ENCODE data around the gene SELENOO.

SELENOO gene

DNA sequence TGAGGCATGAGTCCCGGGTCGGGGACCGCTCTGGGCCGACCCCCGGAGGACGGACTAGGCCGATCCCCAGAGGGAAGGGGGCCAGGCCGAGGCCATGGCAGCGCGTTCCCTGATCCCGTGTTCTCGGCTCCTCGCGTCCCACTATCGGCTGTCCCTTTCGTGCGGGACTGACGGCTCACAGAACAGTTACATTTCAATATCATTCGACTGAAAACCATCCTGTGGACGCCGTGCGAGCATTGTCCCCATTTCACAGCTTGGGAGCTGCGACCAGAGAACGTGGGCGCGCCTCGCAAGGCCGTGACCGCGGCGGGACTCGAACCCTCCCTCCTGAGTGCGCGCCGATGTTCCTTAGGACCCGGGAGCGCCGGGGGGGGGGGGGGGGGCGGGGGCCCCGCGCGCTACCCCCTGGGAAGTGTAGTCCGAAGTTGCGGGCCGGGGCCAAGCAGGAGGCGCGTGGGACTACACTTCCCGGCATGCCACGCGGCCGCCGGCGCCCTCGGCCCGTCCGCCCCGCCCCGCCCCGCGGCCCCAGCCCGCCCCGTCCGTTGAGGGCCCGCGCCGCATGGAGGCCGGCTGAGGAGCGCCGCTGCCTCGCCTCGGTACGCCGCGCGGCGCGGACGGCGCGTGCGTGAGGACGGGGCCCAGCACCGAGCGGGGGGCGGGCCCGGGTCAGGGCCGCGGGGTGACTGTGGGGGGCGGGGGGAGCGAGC, 15.3 kb upstream of the SELENOO start, which contains the start of gene TRABD:
Gene TRABD, plus strand, starts transcription at position 539 of the 713 bp plus-strand sequence. CDS start 7,148 bp downstream, outside the sequence.
- Histone ChIP-seq H3K4me3 (ENCODE audit: insufficient read depth, low read depth, low read length, poor library complexity, severe bottlenecking) (peak within 1 kb of the TSS; percentile 69), H3K4me1 (ENCODE audit: control insufficient read depth, insufficient read depth, low read length, poor library complexity, severe bottlenecking) (peaks cover 37% of the 10 kb centered on the region), H3K9me3 (ENCODE audit: control insufficient read depth, low read length) (no peaks in the 10 kb centered on the region), H3K27ac (ENCODE audit: insufficient read depth, low read length, poor library complexity, severe bottlenecking) (peak within 1 kb of the TSS; percentile 70), H3K27me3 (replicated peaks; ENCODE audit: control insufficient read depth, insufficient read depth, low read length, poor library complexity, severe bottlenecking) (no peaks in the 10 kb centered on the region), H3K36me3 (ENCODE audit: control insufficient read depth, insufficient read depth, low read length) (no peaks in the 10 kb centered on the region)
- DNase-seq, result peak; percentile 81 to 83 (median 81)

DNA sequence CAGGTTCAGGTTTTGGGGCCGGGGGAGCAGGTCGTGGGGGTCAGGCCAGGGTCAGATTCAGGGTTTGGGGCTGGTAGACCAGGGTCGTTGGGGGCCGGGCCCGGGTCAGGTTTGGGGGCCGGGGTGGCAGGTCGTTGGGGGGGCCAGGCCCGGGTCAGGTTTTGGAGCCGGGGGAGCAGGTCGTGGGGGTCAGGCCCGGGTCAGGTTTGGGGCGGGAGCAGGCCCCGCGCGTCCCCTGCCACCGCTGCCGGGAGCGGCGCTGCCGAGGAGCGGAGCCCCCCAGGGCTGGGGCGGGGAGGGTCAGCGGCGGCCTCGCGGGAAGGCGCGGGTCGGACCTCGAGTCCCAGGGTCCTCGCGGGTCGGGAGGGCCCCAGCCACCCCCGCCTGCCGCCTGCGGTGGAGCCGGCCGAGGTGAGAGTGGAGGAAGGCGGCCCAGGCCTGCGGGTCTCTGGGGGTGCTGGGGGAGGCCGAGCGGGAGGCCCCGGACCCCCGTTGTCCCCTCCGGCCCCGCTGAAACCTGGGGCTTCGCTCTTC, 14.6 kb upstream of the SELENOO start:
- no peak for DNase-seq

DNA sequence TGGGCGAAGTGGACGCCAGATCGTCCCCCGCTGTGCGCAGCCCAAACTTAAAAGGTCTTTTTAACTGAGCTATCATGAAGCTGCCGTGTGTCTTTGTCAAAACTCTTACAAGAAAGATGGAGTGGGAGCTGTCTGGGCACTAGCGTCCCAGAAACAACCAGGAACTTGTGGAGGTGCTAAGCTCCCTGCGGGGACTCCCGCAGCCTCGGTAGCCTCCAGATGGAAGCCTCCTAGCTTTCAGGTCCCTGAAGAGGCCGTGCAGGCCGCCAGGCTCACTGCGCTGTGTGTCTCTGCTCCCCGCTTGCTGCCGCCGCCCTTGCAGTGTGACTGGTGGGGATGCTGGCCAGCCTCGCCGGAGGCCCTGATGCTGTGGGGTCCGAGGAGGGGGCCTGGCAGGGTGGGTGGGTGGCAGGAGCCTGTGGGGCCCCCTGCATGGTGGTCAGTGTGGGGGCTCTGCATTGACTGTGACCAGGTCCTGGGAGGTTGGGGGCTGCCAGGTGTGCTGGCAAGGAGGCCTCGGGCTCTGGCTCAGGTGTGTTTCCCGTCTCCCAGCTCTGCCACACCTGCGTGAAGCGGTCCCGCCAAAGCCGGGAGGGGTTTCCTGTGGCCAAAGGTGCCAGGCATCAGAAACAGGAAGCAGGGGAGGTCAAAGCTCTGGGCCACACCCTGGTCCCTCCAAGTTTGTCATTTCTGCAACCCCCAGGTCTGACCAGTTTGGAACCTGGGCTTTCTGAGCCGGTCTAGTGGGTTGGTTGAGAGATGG, 13.9 kb upstream of the SELENOO start:
- Histone ChIP-seq H3K4me1 (ENCODE audit: control insufficient read depth, insufficient read depth, low read length, poor library complexity, severe bottlenecking) (peaks cover 51% of the 10 kb centered on the region), H3K4me3 (ENCODE audit: insufficient read depth, low read depth, low read length, poor library complexity, severe bottlenecking) (peak overlapping the region; percentile 69), H3K27ac (ENCODE audit: insufficient read depth, low read length, poor library complexity, severe bottlenecking) (peak overlapping the region; percentile 70), H3K27me3 (replicated peaks; ENCODE audit: control insufficient read depth, insufficient read depth, low read length, poor library complexity, severe bottlenecking) (no peaks in the 10 kb centered on the region), H3K9me3 (ENCODE audit: control insufficient read depth, low read length) (no peaks in the 10 kb centered on the region), H3K36me3 (ENCODE audit: control insufficient read depth, insufficient read depth, low read length) (no peaks in the 10 kb centered on the region)
- DNase-seq, result no peak

More for the DNA sequence above, 14.6 kb upstream of the SELENOO start:
- Histone ChIP-seq H3K27ac (ENCODE audit: insufficient read depth, low read length, poor library complexity, severe bottlenecking) (peak overlapping the region; percentile 70), H3K27me3 (replicated peaks; ENCODE audit: control insufficient read depth, insufficient read depth, low read length, poor library complexity, severe bottlenecking) (no peaks in the 10 kb centered on the region), H3K36me3 (ENCODE audit: control insufficient read depth, insufficient read depth, low read length) (no peaks in the 10 kb centered on the region), H3K4me3 (ENCODE audit: insufficient read depth, low read depth, low read length, poor library complexity, severe bottlenecking) (peak overlapping the region; percentile 69), H3K9me3 (ENCODE audit: control insufficient read depth, low read length) (no peaks in the 10 kb centered on the region), H3K4me1 (ENCODE audit: control insufficient read depth, insufficient read depth, low read length, poor library complexity, severe bottlenecking) (peaks cover 44% of the 10 kb centered on the region)

DNA sequence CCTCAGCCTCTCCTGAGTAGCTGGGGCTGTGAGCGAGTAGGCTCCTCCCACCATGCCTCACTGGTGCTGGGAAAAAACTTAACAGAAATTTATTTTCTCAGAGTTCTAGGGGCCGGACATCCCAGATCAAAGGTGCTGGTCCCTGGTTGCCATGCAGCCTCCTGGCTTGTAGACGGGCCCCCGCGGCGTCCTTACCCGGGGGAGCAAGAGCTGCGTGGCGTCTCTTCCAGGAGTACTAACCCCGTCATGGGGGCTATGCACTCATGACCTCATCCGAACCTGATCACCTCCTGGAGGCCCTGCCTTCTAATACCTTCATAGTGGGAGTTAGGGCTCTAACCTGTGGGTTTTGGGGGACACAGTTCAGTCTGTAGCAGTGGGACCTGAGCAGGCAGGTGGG, 12.5 kb upstream of the SELENOO start:
- Histone ChIP-seq H3K27me3 (replicated peaks; ENCODE audit: control insufficient read depth, insufficient read depth, low read length, poor library complexity, severe bottlenecking) (no peaks in the 10 kb centered on the region), H3K4me3 (ENCODE audit: insufficient read depth, low read depth, low read length, poor library complexity, severe bottlenecking) (no peak overlapping the region), H3K36me3 (ENCODE audit: control insufficient read depth, insufficient read depth, low read length) (peaks cover under 1% of the 10 kb centered on the region), H3K27ac (ENCODE audit: insufficient read depth, low read length, poor library complexity, severe bottlenecking) (peak overlapping the region; percentile 96), H3K4me1 (ENCODE audit: control insufficient read depth, insufficient read depth, low read length, poor library complexity, severe bottlenecking) (peaks cover 65% of the 10 kb centered on the region), H3K9me3 (ENCODE audit: control insufficient read depth, low read length) (no peaks in the 10 kb centered on the region)
- DNase-seq, result no peak

DNA sequence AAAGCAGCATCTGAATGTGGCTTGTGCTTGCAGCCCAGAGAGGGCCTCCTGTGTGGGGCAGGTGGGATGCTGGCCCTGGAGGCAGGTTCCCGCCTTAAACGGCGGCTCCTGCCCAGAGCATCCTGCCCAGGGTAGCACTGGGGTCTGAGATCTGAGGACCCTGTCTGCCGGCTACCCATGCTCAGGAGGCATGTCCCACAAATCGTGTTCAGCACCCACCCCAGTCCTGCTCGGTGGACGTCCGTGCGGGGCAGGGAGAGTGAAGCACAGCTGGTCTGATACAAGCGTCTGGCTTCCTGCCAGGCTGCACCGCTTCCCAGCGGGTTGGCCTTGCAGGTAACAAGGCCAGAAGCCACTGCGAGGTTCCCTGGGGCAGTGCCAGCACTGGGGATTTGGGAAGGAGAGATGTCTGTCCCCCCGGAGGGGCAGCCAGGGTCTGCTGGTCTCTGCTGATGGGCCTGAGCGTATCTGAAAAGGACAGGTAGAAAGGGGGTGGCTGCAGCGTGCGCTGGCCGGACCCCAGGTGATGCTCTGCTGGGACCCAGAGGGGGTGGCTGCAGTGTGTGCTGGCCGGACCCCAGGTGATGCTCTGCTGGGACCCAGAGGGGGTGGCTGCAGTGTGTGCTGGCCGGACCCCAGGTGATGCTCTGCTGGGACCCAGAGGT, 11.5 kb upstream of the SELENOO start:
- Histone ChIP-seq H3K4me3 (ENCODE audit: insufficient read depth, low read depth, low read length, poor library complexity, severe bottlenecking) (no peak overlapping the region), H3K4me1 (ENCODE audit: control insufficient read depth, insufficient read depth, low read length, poor library complexity, severe bottlenecking) (peaks cover 71% of the 10 kb centered on the region), H3K36me3 (ENCODE audit: control insufficient read depth, insufficient read depth, low read length) (peaks cover 10% of the 10 kb centered on the region), H3K27me3 (replicated peaks; ENCODE audit: control insufficient read depth, insufficient read depth, low read length, poor library complexity, severe bottlenecking) (no peaks in the 10 kb centered on the region), H3K27ac (ENCODE audit: insufficient read depth, low read length, poor library complexity, severe bottlenecking) (peak overlapping the region; percentile 96), H3K9me3 (ENCODE audit: control insufficient read depth, low read length) (no peaks in the 10 kb centered on the region)
- no peak for DNase-seq

DNA sequence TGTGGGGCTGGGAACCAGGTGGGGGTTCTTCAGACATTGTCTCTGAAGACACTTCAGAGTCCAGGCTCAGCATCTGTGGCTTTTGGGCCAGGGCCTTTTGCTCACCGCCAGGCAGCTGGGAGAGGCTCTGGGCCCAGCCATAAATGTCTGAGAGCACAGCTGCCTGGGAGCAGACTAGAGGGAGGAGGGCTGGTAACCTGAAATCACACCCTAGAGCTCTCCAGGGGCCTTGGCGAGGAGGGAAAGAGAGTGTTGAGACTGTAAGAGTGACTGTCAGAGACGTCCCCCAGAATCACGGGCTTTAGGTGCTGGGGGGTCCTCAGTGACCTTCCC, 11.0 kb upstream of the SELENOO start:
- Histone ChIP-seq H3K27ac (ENCODE audit: insufficient read depth, low read length, poor library complexity, severe bottlenecking) (peak overlapping the region; percentile 96), H3K27me3 (replicated peaks; ENCODE audit: control insufficient read depth, insufficient read depth, low read length, poor library complexity, severe bottlenecking) (no peaks in the 10 kb centered on the region), H3K9me3 (ENCODE audit: control insufficient read depth, low read length) (no peaks in the 10 kb centered on the region), H3K4me3 (ENCODE audit: insufficient read depth, low read depth, low read length, poor library complexity, severe bottlenecking) (peak overlapping the region; percentile 68), H3K4me1 (ENCODE audit: control insufficient read depth, insufficient read depth, low read length, poor library complexity, severe bottlenecking) (peaks cover 71% of the 10 kb centered on the region), H3K36me3 (ENCODE audit: control insufficient read depth, insufficient read depth, low read length) (peaks cover 15% of the 10 kb centered on the region)
- DNase-seq, result no peak

DNA sequence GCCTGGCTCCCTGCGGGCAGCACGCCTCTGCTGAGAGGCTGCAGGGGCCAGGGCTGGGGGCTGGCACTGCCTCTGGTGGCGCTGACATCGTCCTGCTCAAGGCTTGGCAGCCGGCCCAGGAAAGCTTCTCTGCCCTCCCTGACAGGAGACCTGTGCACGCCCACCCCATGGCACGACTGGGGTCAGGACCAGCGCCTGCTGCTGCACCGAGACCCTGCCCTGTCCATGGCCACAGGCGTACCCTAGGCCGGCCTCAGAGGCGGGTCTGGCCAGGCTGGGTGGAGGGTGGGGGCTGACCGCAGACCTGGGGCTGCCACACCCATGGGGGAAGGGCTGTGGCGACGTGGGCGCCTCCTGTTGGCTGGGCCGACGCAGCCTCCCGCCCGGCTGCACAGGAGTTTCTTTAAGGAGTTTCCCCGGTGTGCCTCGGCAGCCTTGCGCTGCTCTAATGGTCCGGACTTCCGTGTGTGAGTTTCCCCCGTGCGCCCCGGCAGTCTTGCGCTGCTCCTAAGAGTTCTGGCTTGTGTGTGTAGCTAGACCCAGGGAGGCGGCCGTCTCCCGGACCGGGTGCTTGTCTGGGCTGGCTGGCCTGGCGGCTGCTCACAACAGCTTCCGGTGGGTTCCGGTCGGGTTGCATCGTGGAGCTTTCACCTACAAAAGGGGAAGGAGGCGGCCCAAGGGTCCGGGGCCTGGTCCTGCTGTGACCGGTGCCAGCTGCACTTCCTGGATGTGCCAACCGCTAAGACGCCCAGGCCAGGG, 10.4 kb upstream of the SELENOO start:
- H3K9me3 ChIP-seq (ENCODE audit: control insufficient read depth, low read length), result no peaks in the 10 kb centered on the region
- peaks cover 19% of the 10 kb centered on the region for H3K36me3 ChIP-seq (ENCODE audit: control insufficient read depth, insufficient read depth, low read length)
- no peaks in the 10 kb centered on the region for H3K27me3 ChIP-seq (replicated peaks; ENCODE audit: control insufficient read depth, insufficient read depth, low read length, poor library complexity, severe bottlenecking)
- peak overlapping the region; percentile 96 for H3K27ac ChIP-seq (ENCODE audit: insufficient read depth, low read length, poor library complexity, severe bottlenecking)
- DNase-seq, result peak; percentile 73 to 76 (median 75)
- H3K4me3 ChIP-seq (ENCODE audit: insufficient read depth, low read depth, low read length, poor library complexity, severe bottlenecking), result peak overlapping the region; percentile 68
- H3K4me1 ChIP-seq (ENCODE audit: control insufficient read depth, insufficient read depth, low read length, poor library complexity, severe bottlenecking), result peaks cover 67% of the 10 kb centered on the region

DNA sequence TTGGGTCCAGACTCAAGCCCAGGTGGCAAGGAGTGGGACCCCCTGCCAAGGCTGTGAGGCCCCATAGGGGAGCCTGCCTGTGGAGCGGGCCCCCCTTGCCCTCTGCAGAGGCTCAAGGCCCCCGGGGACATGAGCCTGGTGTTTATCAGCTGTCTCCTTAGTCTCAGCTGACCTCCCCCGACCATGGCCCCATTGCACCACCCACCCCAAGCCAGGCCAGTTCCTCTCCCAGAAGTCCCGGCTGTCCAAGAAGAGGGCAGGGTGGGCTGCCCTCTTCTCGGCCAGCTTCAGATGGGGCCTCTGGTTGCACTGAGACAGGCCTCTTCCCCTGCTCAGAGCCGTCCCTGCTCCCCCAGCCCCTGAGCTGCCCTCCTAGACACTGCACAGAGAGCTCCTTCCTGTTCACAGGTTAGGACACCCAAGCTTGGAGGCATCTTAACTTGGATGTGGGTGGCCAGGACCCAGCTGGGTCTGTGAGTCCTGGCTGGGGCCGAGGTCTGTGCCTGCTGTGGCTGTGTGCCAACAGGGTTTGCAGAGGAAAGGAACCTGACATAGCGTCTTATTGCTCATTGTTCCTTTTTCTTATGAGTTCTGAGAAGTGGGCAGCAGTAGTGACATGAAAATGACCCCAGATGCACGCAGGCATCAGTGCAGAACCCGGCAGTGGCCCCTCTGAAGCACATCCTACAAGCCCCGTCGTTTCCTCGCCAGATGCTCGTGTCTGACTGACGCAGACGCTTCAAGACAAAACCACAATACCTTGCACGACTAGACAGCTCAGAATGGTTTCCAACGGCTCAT, 9.7 kb upstream of the SELENOO start:
- peak; percentile 71 to 80 (median 73) for DNase-seq
- Histone ChIP-seq H3K27me3 (replicated peaks; ENCODE audit: control insufficient read depth, insufficient read depth, low read length, poor library complexity, severe bottlenecking) (no peaks in the 10 kb centered on the region), H3K27ac (ENCODE audit: insufficient read depth, low read length, poor library complexity, severe bottlenecking) (peak overlapping the region; percentile 96), H3K9me3 (ENCODE audit: control insufficient read depth, low read length) (no peaks in the 10 kb centered on the region), H3K4me1 (ENCODE audit: control insufficient read depth, insufficient read depth, low read length, poor library complexity, severe bottlenecking) (peaks cover 67% of the 10 kb centered on the region), H3K36me3 (ENCODE audit: control insufficient read depth, insufficient read depth, low read length) (peaks cover 23% of the 10 kb centered on the region), H3K4me3 (ENCODE audit: insufficient read depth, low read depth, low read length, poor library complexity, severe bottlenecking) (peak overlapping the region; percentile 68)

All from effector memory CD4-positive, alpha-beta T cell (primary cell).